SK-N-SH (cell line): ENCODE measurements around the gene HHLA2.

Experiments
- CTCF ChIP-seq: fragments of 200-600 bp; sonication (generic); IDR thresholded peaks from 2 replicates; pipeline ENCODE4 v1.6.1; 2017; ENCODE audit warnings: antibody characterized with exemption, mild to moderate bottlenecking, moderate library complexity
- EP300 ChIP-seq, 2 experiments: IDR thresholded peaks; 2 replicates each; pipeline versions ENCODE4 v1.4.0 to v1.6.1; 2012; ENCODE audit warnings: borderline replicate concordance in 1 of 2, low read depth in 1 of 2, low read length in 1 of 2
- FOXM1 ChIP-seq: IDR thresholded peaks from 2 replicates; pipeline ENCODE4 v1.4.0; 2012; ENCODE audit warnings: low read depth, mild to moderate bottlenecking
- GABPA ChIP-seq: IDR thresholded peaks from 2 replicates; pipeline ENCODE4 v1.4.0; 2012; ENCODE audit warnings: low read depth, mild to moderate bottlenecking
- NRF1 ChIP-seq: IDR thresholded peaks from 2 replicates; pipeline ENCODE4 v1.6.1; 2012; ENCODE audit warnings: low read depth, mild to moderate bottlenecking, low read length
- RAD21 ChIP-seq: IDR thresholded peaks from 2 replicates; pipeline ENCODE4 v1.6.1; 2012; ENCODE audit warnings: mild to moderate bottlenecking, low read length
- SIN3A ChIP-seq: IDR thresholded peaks from 2 replicates; pipeline ENCODE4 v1.6.1; 2012; ENCODE audit warnings: low read depth, mild to moderate bottlenecking, low read length, moderate library complexity, borderline replicate concordance
- SMC3 ChIP-seq: IDR thresholded peaks from 2 replicates; pipeline ENCODE4 v1.6.1; 2012; ENCODE audit warnings: low read depth, low read length, improper control_type of control experiment
- TAF1 ChIP-seq: IDR thresholded peaks from 2 replicates; pipeline ENCODE4 v1.6.1; 2012; ENCODE audit warnings: low read depth, mild to moderate bottlenecking, low read length, moderate library complexity, borderline replicate concordance
- USF2 ChIP-seq: fragments of 150-350 bp; IDR thresholded peaks from 2 replicates; pipeline ENCODE4 v1.6.1; 2017; ENCODE audit warnings: antibody characterized with exemption, low read length, low read depth, borderline replicate concordance
- YY1 ChIP-seq: IDR thresholded peaks from 2 replicates; pipeline ENCODE4 v1.4.0; 2012; ENCODE audit warnings: low read depth, mild to moderate bottlenecking

- TF ChIP-seq CTCF (no peak), TAF1 (no peak), USF2 (no peak), FOXM1 (no peak), SIN3A (no peak), EP300 (IDR thresholded peaks at IDR 0.05; ENCODE audit: borderline replicate concordance in 1 of 2, low read depth in 1 of 2, low read length in 1 of 2) (no peak), RAD21 (no peak), GABPA (no peak), YY1 (no peak), NRF1 (no peak), SMC3 (no peak)
Measured at GRCh38 chr3:108342837-108343486, 46.6 kb downstream of the HHLA2 start.
